ENCODE measurements around the gene ACOXL. TPM values are rescaled to one million over a fixed set of nuclear protein-coding genes. Genes with fewer than 3 reads are reported as not detected.

ACOXL gene
- total RNA-seq, 1 donor from 2014 or later: 0.20 TPM

GRCh38 chr2:110834134-110834827 lies 101.9 kb downstream of the ACOXL start:
- intact Hi-C loops (cut with micrococcal nuclease): no loop called here
- Mint-ChIP-seq H3K36me3 (ENCODE audit: low read depth) (no peaks in the 10 kb centered on the region), H3K9me3 (no peaks in the 10 kb centered on the region), H3K27me3 (peaks cover 16% of the 10 kb centered on the region), H3K4me3 (no peak overlapping the region), H3K27ac (no peak overlapping the region), H3K4me1 (no peaks in the 10 kb centered on the region)
- no peak for TF ChIP-seq CTCF (IDR thresholded peaks at IDR 0.05)
- DNase-seq: no peak
- no peak for ATAC-seq (ENCODE audit: low read depth)
- POLR2A ChIA-PET: no interaction called here
- CTCF ChIA-PET: no interaction called here

GRCh38 chr2:110836671-110837070 lies 104.3 kb downstream of the ACOXL start:
- no peaks in the 10 kb centered on the region for H3K9me3 Mint-ChIP-seq
- intact Hi-C loops (cut with micrococcal nuclease): no loop called here
- ChIA-PET POLR2A (no interaction called here), CTCF (no interaction called here)
- no peaks in the 10 kb centered on the region for H3K36me3 Mint-ChIP-seq (ENCODE audit: low read depth)
- H3K4me1 Mint-ChIP-seq: no peaks in the 10 kb centered on the region
- no peak for TF ChIP-seq CTCF (IDR thresholded peaks at IDR 0.05)
- no peak overlapping the region for H3K4me3 Mint-ChIP-seq
- ATAC-seq (ENCODE audit: low read depth) (no peak), DNase-seq (no peak)
- H3K27ac Mint-ChIP-seq: no peak overlapping the region
- H3K27me3 Mint-ChIP-seq: peaks cover 8% of the 10 kb centered on the region

GRCh38 chr2:110837446-110838409 lies 105.4 kb downstream of the ACOXL start:
- no peaks in the 10 kb centered on the region for H3K4me1 Mint-ChIP-seq
- H3K4me3 Mint-ChIP-seq: no peak overlapping the region
- CTCF ChIA-PET: no interaction called here
- intact Hi-C loops (cut with micrococcal nuclease): no loop called here
- H3K27me3 Mint-ChIP-seq: peaks cover 11% of the 10 kb centered on the region
- DNase-seq (no peak), ATAC-seq (ENCODE audit: low read depth) (no peak)
- H3K9me3 Mint-ChIP-seq: no peaks in the 10 kb centered on the region
- H3K36me3 Mint-ChIP-seq (ENCODE audit: low read depth): no peaks in the 10 kb centered on the region
- TF ChIP-seq CTCF (IDR thresholded peaks at IDR 0.05): no peak
- H3K27ac Mint-ChIP-seq: no peak overlapping the region
- POLR2A ChIA-PET: no interaction called here

GRCh38 chr2:110838657-110839384 lies 106.4 kb downstream of the ACOXL start:
- no peak overlapping the region for H3K27ac Mint-ChIP-seq
- TF ChIP-seq CTCF (IDR thresholded peaks at IDR 0.05): no peak
- no peak overlapping the region for H3K4me3 Mint-ChIP-seq
- H3K4me1 Mint-ChIP-seq: no peaks in the 10 kb centered on the region
- peaks cover 11% of the 10 kb centered on the region for H3K27me3 Mint-ChIP-seq
- no peak for ATAC-seq (ENCODE audit: low read depth)
- ChIA-PET CTCF (no interaction called here), POLR2A (no interaction called here)
- no peaks in the 10 kb centered on the region for H3K36me3 Mint-ChIP-seq (ENCODE audit: low read depth)
- no peaks in the 10 kb centered on the region for H3K9me3 Mint-ChIP-seq
- no peak for DNase-seq
- intact Hi-C loops (cut with micrococcal nuclease): no loop called here

GRCh38 chr2:110840508-110840907 lies 108.1 kb downstream of the ACOXL start:
- Mint-ChIP-seq H3K9me3 (no peaks in the 10 kb centered on the region), H3K4me1 (no peaks in the 10 kb centered on the region), H3K27me3 (peaks cover 7% of the 10 kb centered on the region), H3K4me3 (no peak overlapping the region), H3K27ac (no peak overlapping the region), H3K36me3 (ENCODE audit: low read depth) (no peaks in the 10 kb centered on the region)
- TF ChIP-seq CTCF (IDR thresholded peaks at IDR 0.05): no peak
- ChIA-PET POLR2A (no interaction called here), CTCF (interaction anchor here (1.1 kb wide), 1 partner anchor 13 kb away, joined by 4 read pairs; no protein-coding TSS in a partner anchor)
- DNase-seq (no peak), ATAC-seq (ENCODE audit: low read depth) (no peak)
- intact Hi-C loops (cut with micrococcal nuclease): no loop called here
